GM13976 (cell line): Measurements from ENCODE around the gene TMEM117.

ENCODE experiments used
- DNase-seq: peaks from one replicate; pipeline ENCODE4 v3.0.0; 2012; ENCODE audit warnings: low spot score
- CTCF ChIP-seq: IDR thresholded peaks from 2 replicates; pipeline ENCODE4 v1.5.1; 2012; ENCODE audit warnings: borderline replicate concordance, mild to moderate bottlenecking; ENCODE audit not compliant: insufficient read depth; ENCODE audit errors: extremely low read depth, missing control alignments, control extremely low read depth
- in situ Hi-C: fragments of 300-500 bp; cut with MboI; formaldehyde crosslinking; loops from one replicate; pipeline ENCODE4 v1.12.0; 2022; ENCODE audit warnings: low sequenced_read_pairs, mixed read lengths, inconsistent platforms; ENCODE audit not compliant: unreplicated experiment

TMEM117 gene

GRCh38 chr12:44053549-44054127 is 217.8 kb downstream of the TMEM117 start:
- no peak for TF ChIP-seq CTCF
- in situ Hi-C loops = no loop called here
- no peak for DNase-seq

DNA sequence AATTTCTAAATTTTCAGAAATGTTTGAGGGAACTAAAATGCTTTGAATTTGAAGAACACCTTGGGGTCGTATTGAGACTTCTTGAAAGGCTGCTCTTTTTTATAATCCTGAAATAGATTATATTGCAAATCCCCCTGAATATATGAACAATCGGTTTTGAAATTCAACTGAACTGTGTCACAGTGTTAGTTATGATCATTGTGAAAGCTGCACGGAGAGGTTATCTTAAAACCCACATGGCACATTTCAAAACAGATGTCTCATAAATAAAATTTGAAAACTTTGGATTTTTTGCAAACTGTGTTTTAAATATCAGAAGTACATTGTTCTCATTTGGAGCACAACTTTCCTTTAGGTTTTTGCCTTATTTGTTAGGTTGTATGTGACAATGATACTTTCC is 218.4 kb downstream of the TMEM117 start:
- DNase-seq = no peak
- TF ChIP-seq CTCF = no peak
- in situ Hi-C loops = no loop called here

GRCh38 chr12:44058366-44058765 is 222.5 kb downstream of the TMEM117 start:
- TF ChIP-seq CTCF = no peak
- in situ Hi-C loops = no loop called here
- DNase-seq = no peak

- DNase-seq = no peak
- in situ Hi-C loops = no loop called here
- no peak for TF ChIP-seq CTCF
Observed at GRCh38 chr12:44059476-44059875, 223.6 kb downstream of the TMEM117 start.

GRCh38 chr12:44063671-44064070 is 227.8 kb downstream of the TMEM117 start:
- in situ Hi-C loops = no loop called here
- no peak for DNase-seq
- TF ChIP-seq CTCF = no peak

DNA sequence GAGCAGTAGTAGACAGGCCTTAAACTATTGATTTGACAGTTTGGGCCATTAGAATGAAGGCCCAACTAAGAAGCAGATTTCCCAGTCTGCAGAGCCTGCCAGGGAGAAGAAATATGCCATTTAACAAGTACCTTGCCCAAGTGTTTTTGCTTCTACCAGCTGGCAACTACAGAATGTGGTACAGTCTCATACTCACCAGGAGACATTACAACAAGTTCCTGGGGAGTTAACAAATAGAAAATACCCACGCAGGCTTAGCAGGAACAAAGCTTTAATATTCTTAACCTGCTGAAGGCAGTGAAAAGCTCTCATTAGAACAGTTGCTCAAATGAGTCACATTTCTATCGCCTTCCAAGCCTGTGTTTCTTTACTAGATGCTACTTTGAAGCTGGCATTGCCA is 241.0 kb downstream of the TMEM117 start:
- DNase-seq = no peak
- TF ChIP-seq CTCF = no peak
- in situ Hi-C loops = no loop called here
